ENCODE results near the gene PRRX1.

PRRX1 gene

DNA sequence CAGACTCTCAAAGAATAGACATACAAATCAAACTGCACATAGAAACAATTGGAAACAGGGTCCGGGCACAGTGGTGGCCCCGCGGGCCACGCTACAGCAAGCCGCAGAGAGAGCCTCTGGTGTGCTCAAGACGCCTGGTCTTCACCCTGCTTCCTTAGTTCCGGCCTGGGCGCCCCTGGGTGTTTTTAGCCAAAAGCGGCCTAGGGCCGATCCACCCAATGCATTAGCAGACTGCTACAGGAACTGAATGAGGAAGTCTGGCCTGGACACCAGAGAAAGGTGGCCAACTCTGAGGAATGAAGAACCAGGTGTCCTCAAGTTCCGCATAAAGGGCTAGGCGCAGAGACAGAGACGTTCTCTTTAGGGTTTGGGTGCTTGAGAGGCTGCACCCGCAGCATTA lies 1.7 kb downstream of the PRRX1 start:
- Histone ChIP-seq H3K27ac (ENCODE audit: low read depth, low read length) (no peak overlapping the region), H3K27me3 (ENCODE audit: control insufficient read depth, insufficient read depth, low read length) (peaks cover 100% of the 10 kb centered on the region), H3K4me1 (ENCODE audit: control insufficient read depth, insufficient read depth, low read length) (peaks cover 54% of the 10 kb centered on the region), H3K9me3 (ENCODE audit: control insufficient read depth, insufficient read depth, low read depth, low read length) (no peaks in the 10 kb centered on the region), H3K36me3 (ENCODE audit: control insufficient read depth, insufficient read depth, low read length) (no peaks in the 10 kb centered on the region), H3K9ac (ENCODE audit: low read length) (peak overlapping the region; percentile 59), H3K4me3 (ENCODE audit: low read depth, low read length) (peak overlapping the region; percentile 22; the same call in 1 of the 2 replicates)

DNA sequence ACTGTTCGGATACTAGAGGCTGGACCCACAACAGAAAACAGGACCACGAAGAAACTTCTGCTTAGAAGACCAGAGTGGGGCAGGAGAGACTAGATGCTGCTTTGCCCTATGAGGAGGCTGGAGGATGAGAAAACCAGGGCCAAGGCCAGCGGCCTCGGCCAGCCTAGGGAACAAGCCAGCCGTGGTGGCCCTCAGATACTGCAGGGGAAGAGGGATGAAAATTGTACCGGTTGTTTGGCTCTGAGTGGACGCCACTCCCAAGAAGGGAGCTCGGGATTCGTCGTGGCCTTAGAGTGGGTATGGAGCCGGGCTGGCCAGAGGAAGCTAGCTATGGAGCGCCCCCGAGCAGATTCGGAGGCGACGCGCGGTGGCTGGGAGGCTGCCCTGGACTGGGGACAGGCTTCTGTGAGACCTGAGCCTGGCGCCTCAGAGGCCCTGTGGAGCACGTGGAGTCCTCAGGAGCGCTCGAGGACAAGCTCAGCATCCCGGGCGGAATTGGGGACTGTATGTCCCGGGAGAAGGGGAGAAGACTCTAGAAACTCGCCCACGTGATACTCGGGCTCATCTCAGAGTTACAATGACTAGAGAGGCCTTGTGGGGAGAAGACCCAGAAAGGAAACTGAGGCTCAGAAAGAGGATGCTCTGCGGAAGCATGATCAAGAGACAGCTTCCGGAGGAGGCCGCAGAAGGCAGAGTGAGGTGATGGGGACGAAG lies 2.8 kb downstream of the PRRX1 start:
- Histone ChIP-seq H3K4me3 (ENCODE audit: low read depth, low read length) (no peak overlapping the region), H3K27me3 (ENCODE audit: control insufficient read depth, insufficient read depth, low read length) (peaks cover 100% of the 10 kb centered on the region), H3K9me3 (ENCODE audit: control insufficient read depth, insufficient read depth, low read depth, low read length) (no peaks in the 10 kb centered on the region), H3K27ac (ENCODE audit: low read depth, low read length) (no peak overlapping the region), H3K9ac (ENCODE audit: low read length) (peak overlapping the region; percentile 3), H3K36me3 (ENCODE audit: control insufficient read depth, insufficient read depth, low read length) (no peaks in the 10 kb centered on the region), H3K4me1 (ENCODE audit: control insufficient read depth, insufficient read depth, low read length) (peaks cover 47% of the 10 kb centered on the region)

DNA sequence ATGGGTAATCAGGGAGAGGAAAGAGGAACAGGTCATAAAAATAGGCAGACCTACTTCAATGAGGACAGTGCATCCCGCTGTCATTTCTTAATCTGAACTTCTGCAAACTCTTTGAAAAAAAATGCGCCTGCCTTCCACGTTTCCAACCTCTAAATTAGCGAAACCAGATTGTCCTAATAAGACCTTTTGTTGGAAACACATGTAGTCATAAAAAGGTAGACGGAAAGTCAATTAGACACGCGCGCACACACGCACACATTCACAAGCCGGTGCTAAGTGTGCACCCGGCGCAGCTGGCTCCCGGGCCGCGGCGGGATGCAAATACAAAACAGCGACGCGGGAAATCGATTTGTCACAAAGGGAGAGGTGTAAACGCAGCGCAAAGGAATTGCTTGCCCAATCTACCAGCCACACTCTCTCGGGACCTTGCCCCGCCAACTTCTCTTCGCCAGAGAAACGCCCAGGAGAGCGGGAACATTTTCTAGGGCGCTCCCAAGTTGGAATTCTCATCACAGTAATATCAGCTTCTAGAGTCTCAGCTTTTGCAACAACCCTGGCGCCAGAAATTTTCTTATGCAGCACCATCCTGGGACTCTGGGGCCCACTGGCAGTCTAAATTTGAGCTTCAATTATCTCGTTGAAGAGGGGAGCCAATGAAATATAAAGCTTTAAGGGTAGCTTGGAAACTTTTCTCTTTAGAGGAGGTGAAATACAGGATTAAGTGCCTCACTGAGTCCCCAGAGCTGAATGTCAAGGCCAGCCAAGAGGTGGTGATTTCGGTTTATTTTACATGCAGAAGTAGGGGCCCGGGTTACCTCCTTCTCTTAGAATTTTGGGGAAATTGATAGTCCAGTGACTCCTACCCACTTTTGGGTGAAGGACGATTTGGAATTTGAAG lies 4.5 kb downstream of the PRRX1 start:
- H3K9me3 ChIP-seq (ENCODE audit: control insufficient read depth, insufficient read depth, low read depth, low read length), result no peaks in the 10 kb centered on the region
- H3K4me3 ChIP-seq (ENCODE audit: low read depth, low read length), result peak overlapping the region; percentile 35
- H3K27ac ChIP-seq (ENCODE audit: low read depth, low read length), result no peak overlapping the region
- H3K27me3 ChIP-seq (ENCODE audit: control insufficient read depth, insufficient read depth, low read length), result peaks cover 97% of the 10 kb centered on the region
- no peak overlapping the region for H3K9ac ChIP-seq (ENCODE audit: low read length)
- H3K4me1 ChIP-seq (ENCODE audit: control insufficient read depth, insufficient read depth, low read length), result peaks cover 38% of the 10 kb centered on the region
- H3K36me3 ChIP-seq (ENCODE audit: control insufficient read depth, insufficient read depth, low read length), result no peaks in the 10 kb centered on the region

DNA sequence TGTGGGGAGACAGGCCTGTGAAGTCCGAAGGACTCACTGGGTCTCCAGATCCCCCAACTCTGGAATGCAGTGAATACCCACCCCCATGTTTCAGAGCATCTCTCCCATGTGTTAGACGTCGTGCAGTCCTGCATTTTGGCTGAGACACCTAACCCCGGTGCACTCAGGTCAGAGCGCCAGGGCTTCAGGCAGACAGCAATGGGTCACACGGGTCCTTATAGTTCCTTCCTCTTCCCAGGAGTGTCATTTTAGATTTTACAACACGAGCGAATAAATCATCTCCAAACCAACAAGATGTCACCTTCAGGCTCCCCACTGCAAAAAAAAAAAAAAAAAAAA lies 5.1 kb downstream of the PRRX1 start:
- Histone ChIP-seq H3K27ac (ENCODE audit: low read depth, low read length) (no peak overlapping the region), H3K36me3 (ENCODE audit: control insufficient read depth, insufficient read depth, low read length) (no peaks in the 10 kb centered on the region), H3K4me3 (ENCODE audit: low read depth, low read length) (no peak overlapping the region), H3K9me3 (ENCODE audit: control insufficient read depth, insufficient read depth, low read depth, low read length) (no peaks in the 10 kb centered on the region), H3K9ac (ENCODE audit: low read length) (no peak overlapping the region), H3K4me1 (ENCODE audit: control insufficient read depth, insufficient read depth, low read length) (peaks cover 38% of the 10 kb centered on the region), H3K27me3 (ENCODE audit: control insufficient read depth, insufficient read depth, low read length) (peaks cover 97% of the 10 kb centered on the region)

DNA sequence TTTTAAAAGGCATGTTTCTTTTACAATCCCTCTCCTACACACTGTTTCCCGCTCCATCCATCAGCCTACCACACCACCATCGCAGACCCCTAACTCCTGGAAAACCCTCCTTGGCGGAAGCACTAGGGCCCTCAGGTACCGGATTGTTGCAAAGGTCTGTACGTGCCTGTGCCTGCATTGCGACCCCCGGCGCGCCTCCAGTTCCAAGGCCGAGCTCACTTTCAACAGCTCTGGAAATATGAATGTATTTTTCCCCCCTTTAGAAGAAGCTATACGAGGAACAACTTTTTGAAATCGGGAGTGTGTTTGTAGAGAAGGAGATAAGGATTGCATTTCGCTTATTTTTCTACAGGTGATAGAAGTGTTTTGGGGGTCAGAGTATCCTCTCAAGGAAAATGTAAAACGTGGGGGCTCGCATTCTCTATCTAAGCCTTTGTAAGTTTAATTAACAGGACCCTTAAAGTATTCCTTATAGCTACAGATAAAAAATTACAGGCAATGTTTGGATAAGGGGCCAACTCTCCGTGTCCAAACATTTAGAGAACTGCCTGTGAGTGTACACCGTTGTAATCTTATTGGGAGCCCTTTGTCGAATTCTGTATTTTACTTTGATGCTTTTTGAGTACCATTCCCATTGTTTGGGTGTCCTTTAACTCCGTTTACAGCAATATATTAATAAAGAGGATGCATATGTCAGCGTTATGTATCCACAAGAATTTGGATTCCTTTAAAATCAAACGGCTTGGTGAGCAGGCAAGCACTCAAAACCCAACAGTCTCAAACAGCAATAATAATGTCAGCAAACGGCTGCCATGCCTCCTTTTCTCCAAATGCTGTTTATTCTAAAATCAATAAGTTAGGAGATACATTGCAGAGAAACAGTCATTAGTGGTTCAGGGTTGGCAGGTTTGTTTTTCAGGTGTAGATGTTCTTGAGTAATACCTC lies 5.9 kb downstream of the PRRX1 start:
- Histone ChIP-seq H3K27me3 (ENCODE audit: control insufficient read depth, insufficient read depth, low read length) (peaks cover 91% of the 10 kb centered on the region), H3K9me3 (ENCODE audit: control insufficient read depth, insufficient read depth, low read depth, low read length) (no peaks in the 10 kb centered on the region), H3K9ac (ENCODE audit: low read length) (no peak overlapping the region), H3K4me1 (ENCODE audit: control insufficient read depth, insufficient read depth, low read length) (peaks cover 38% of the 10 kb centered on the region), H3K4me3 (ENCODE audit: low read depth, low read length) (no peak overlapping the region; the same call in 1 of the 2 replicates), H3K27ac (ENCODE audit: low read depth, low read length) (no peak overlapping the region), H3K36me3 (ENCODE audit: control insufficient read depth, insufficient read depth, low read length) (no peaks in the 10 kb centered on the region)

DNA sequence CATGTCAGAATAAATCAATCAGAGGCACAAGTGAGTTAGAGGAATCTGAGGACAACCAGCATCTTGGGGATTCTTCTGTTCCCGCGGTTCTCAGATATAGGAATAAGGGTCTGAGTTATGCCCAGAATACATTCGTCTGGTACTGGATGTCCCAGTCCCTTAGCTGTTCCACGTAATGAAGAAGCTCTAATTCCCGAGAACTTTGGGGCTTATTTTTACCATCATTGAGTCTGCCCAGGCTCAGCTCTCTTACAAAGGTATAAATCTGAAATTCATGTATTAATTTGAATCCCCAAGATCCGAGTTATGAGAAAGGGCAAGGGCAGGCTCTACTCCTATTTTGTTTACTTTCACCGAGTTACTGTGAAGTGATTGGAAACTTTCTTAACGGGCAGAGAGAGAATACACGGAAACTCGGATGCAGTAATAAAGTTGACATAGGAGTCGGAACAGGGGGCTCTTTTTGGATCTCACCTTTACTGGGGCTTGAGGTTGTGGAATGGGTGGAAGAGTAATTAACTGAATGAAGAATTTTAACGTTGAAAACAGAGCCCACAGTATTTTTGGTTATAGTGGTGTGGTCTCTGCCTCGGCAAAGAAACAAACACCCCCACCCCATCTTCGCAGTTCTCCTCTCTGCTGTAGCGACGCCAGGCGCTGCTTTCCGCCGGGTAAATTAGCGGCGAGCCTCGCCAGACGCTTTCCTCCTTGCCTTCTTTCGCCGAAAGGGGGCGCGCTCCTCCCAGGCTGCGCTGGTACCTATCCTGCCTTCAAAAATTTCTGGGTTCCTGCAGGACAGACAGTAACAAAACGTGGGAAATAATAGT lies 7.1 kb downstream of the PRRX1 start:
- Histone ChIP-seq H3K4me3 (ENCODE audit: low read depth, low read length) (peak overlapping the region; percentile 35; the same call in 1 of the 2 replicates), H3K27me3 (ENCODE audit: control insufficient read depth, insufficient read depth, low read length) (peaks cover 80% of the 10 kb centered on the region), H3K4me1 (ENCODE audit: control insufficient read depth, insufficient read depth, low read length) (peaks cover 29% of the 10 kb centered on the region), H3K9me3 (ENCODE audit: control insufficient read depth, insufficient read depth, low read depth, low read length) (no peaks in the 10 kb centered on the region), H3K27ac (ENCODE audit: low read depth, low read length) (no peak overlapping the region), H3K36me3 (ENCODE audit: control insufficient read depth, insufficient read depth, low read length) (no peaks in the 10 kb centered on the region), H3K9ac (ENCODE audit: low read length) (no peak overlapping the region)

DNA sequence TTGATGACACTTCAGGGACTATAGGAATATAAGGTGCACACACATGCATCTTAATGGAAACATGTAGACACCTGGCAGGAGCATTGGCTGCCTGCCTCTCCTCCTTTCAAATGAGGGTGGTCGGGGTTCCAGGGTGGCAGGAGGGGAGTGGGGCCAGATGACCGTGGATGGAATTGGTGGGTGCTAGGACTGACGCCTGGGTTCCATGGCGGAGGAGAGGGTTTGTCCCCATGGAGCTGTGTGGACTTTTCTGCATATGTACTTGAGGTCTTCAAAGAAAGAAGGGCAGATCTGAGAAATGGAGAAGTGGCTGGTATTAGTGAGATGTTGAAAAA lies 7.7 kb downstream of the PRRX1 start:
- Histone ChIP-seq H3K9me3 (ENCODE audit: control insufficient read depth, insufficient read depth, low read depth, low read length) (no peaks in the 10 kb centered on the region), H3K27me3 (ENCODE audit: control insufficient read depth, insufficient read depth, low read length) (peaks cover 74% of the 10 kb centered on the region), H3K36me3 (ENCODE audit: control insufficient read depth, insufficient read depth, low read length) (no peaks in the 10 kb centered on the region), H3K4me3 (ENCODE audit: low read depth, low read length) (no peak overlapping the region), H3K9ac (ENCODE audit: low read length) (no peak overlapping the region), H3K4me1 (ENCODE audit: control insufficient read depth, insufficient read depth, low read length) (peaks cover 28% of the 10 kb centered on the region), H3K27ac (ENCODE audit: low read depth, low read length) (no peak overlapping the region)

DNA sequence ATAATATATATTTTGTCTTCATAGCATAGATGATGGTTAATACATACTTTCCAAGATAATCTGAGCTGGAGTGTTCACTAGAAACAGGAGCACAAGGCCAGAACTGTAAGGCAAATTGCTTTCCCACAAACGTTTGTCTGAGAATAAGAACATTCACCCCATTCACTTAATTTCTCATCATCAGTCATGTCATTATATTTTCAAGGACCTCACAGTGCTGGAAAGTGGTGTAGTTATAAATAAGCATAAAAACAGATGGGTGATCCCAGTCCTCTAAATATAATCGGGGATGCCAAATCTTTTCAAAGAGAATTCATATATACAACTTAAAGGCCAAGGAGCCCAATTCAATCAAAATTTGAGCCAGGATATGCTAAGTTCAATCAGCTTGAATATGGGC lies 8.4 kb downstream of the PRRX1 start:
- Histone ChIP-seq H3K36me3 (ENCODE audit: control insufficient read depth, insufficient read depth, low read length) (no peaks in the 10 kb centered on the region), H3K27ac (ENCODE audit: low read depth, low read length) (no peak overlapping the region), H3K4me3 (ENCODE audit: low read depth, low read length) (no peak overlapping the region), H3K27me3 (ENCODE audit: control insufficient read depth, insufficient read depth, low read length) (peaks cover 67% of the 10 kb centered on the region), H3K9me3 (ENCODE audit: control insufficient read depth, insufficient read depth, low read depth, low read length) (no peaks in the 10 kb centered on the region), H3K9ac (ENCODE audit: low read length) (no peak overlapping the region), H3K4me1 (ENCODE audit: control insufficient read depth, insufficient read depth, low read length) (peaks cover 20% of the 10 kb centered on the region)

DNA sequence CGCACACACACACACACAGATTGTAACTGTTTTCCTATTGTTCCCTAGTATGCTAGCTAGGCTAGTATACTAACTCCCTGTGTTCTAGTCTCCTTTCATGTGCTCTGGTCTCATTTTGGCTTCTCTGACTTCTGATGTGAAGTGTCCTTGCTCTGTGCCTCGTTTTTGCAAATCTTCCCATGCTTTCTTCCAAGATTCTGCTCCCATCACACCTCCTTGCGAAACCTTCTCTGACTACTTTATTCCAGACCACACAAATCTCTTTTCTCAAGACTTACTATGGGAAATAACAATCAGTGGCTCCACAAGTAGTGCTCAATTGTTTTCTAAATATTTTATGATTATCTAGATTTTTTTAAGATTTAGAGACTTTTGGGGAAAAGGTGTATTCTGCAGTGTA lies 10.3 kb downstream of the PRRX1 start:
- H3K4me1 ChIP-seq (ENCODE audit: control insufficient read depth, insufficient read depth, low read length), result peaks cover 5% of the 10 kb centered on the region; the same call in 1 of the 2 replicates
- peaks cover 48% of the 10 kb centered on the region for H3K27me3 ChIP-seq (ENCODE audit: control insufficient read depth, insufficient read depth, low read length)
- no peak overlapping the region for H3K27ac ChIP-seq (ENCODE audit: low read depth, low read length)
- H3K36me3 ChIP-seq (ENCODE audit: control insufficient read depth, insufficient read depth, low read length), result no peaks in the 10 kb centered on the region
- no peak overlapping the region for H3K9ac ChIP-seq (ENCODE audit: low read length)
- H3K9me3 ChIP-seq (ENCODE audit: control insufficient read depth, insufficient read depth, low read depth, low read length), result no peaks in the 10 kb centered on the region
- H3K4me3 ChIP-seq (ENCODE audit: low read depth, low read length), result no peak overlapping the region

DNA sequence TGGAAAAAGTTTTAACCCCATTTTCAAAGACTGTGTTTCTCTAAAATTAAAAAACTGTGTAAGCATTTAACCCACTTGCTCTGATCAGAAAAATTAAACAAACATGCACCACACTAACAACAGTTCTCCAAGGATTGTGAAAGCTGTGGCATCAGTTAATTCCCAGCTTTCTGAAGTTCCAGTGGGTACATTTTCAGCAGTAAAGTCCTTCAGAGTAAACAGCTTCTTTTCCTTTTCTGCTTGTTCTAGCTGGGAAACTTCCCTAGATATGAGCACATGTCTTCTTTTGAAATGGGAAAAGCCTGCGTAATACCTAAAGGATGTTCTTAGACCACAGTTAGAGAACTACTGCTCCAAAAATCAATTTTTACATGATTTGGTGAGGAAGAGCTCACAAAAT lies 11.1 kb downstream of the PRRX1 start:
- no peaks in the 10 kb centered on the region for H3K9me3 ChIP-seq (ENCODE audit: control insufficient read depth, insufficient read depth, low read depth, low read length)
- H3K36me3 ChIP-seq (ENCODE audit: control insufficient read depth, insufficient read depth, low read length), result no peaks in the 10 kb centered on the region
- no peak overlapping the region for H3K9ac ChIP-seq (ENCODE audit: low read length)
- no peak overlapping the region for H3K27ac ChIP-seq (ENCODE audit: low read depth, low read length)
- H3K4me3 ChIP-seq (ENCODE audit: low read depth, low read length), result no peak overlapping the region
- no peaks in the 10 kb centered on the region for H3K4me1 ChIP-seq (ENCODE audit: control insufficient read depth, insufficient read depth, low read length)
- H3K27me3 ChIP-seq (ENCODE audit: control insufficient read depth, insufficient read depth, low read length), result peaks cover 40% of the 10 kb centered on the region
